Muscle layer of duodenum (tissue), 2 donors: ENCODE data around the gene KRTAP5-7.

Experiments
- H3K27ac ChIP-seq: one replicate; pipeline ENCODE4 v1.7.0; 2013; ENCODE audit warnings: mild to moderate bottlenecking, low read length
- H3K27me3 ChIP-seq: one replicate; pipeline ENCODE4 v1.7.0; 2013; ENCODE audit warnings: low read depth, mild to moderate bottlenecking, control low read depth, low read length
- H3K36me3 ChIP-seq, 2 donors: one replicate each; pipeline ENCODE4 v1.7.0; 2013; ENCODE audit warnings: low read length in 2 of 2, control low read depth in 1 of 2, mild to moderate bottlenecking in 1 of 2; ENCODE audit not compliant: insufficient read depth in 2 of 2, control insufficient read depth in 1 of 2
- H3K4me1 ChIP-seq, 2 donors: one replicate each; pipeline ENCODE4 v1.7.0; 2013; ENCODE audit warnings: low read length in 2 of 2, mild to moderate bottlenecking in 2 of 2, control low read depth in 1 of 2, moderate library complexity in 1 of 2; ENCODE audit not compliant: insufficient read depth in 2 of 2, control insufficient read depth in 1 of 2
- H3K4me3 ChIP-seq, 2 donors: one replicate each; pipeline ENCODE4 v1.7.0; 2013; ENCODE audit warnings: low read length in 2 of 2, low read depth in 1 of 2, mild to moderate bottlenecking in 1 of 2
- H3K9me3 ChIP-seq, 2 donors: one replicate each; pipeline ENCODE4 v1.7.0; 2013; ENCODE audit warnings: low read length in 2 of 2, control low read depth in 1 of 2, mild to moderate bottlenecking in 1 of 2; ENCODE audit not compliant: control insufficient read depth in 1 of 2
- donor health status: healthy.

The KRTAP5-7 gene

DNA sequence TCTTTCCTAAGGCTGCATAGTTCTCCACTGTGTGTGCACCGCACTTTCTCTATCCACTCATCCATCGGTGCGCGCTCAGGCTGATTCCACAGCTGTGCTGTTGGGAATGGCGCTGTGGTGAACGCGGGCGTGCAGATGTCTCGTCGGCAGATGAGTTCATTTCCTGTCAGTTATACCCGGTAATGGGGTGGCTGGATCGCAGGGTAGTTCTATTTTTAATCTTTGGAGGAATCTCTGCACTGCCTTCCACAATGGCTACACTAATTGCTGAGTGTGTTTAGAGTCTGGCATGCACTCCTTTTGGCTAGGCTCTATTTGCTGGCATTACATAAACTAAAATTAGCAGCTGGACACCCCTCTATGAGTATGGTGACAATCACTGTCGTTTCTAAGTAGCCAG, 27.9 kb upstream of the KRTAP5-7 start:
- Histone ChIP-seq H3K27me3 (no peaks in the 10 kb centered on the region), H3K36me3 (peaks cover 55 to 84% of the 10 kb centered on the region in 2 donors), H3K27ac (no peak overlapping the region), H3K9me3 (no peaks in the 10 kb centered on the region), H3K4me3 (no peak overlapping the region), H3K4me1 (no peaks in the 10 kb centered on the region)

- no peak overlapping the region for H3K27ac ChIP-seq
- H3K27me3 ChIP-seq: no peaks in the 10 kb centered on the region
- no peaks in the 10 kb centered on the region for H3K9me3 ChIP-seq
- no peaks in the 10 kb centered on the region for H3K4me1 ChIP-seq
- peaks cover 56 to 84% of the 10 kb centered on the region in 2 donors for H3K36me3 ChIP-seq
- no peak overlapping the region for H3K4me3 ChIP-seq
Observed at GRCh38 chr11:71499546-71499945, 27.5 kb upstream of the KRTAP5-7 start.

DNA sequence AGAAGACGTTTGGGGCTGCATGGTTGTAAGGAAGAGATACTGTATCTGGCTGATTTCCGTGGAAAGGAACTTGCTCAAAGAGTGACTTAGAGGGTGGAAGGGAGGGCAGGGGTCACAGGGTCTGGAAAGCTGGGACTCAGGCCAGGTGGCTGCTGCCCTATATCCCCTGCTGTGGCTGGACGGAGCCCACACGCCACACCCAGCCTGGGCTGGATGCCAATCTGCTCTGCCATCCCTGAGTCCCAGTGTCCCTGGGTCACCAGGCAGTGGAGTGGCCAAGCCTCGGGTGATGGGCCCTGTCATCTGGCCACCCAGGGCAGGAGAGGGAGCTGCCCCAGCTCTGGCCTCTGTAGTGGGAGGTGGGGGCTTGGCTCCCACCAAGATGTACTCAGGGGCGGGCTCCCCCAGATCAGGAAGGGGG, 26.5 kb upstream of the KRTAP5-7 start:
- Histone ChIP-seq H3K9me3 (no peaks in the 10 kb centered on the region), H3K4me3 (no peak overlapping the region), H3K36me3 (peaks cover 49 to 79% of the 10 kb centered on the region in 2 donors), H3K4me1 (no peaks in the 10 kb centered on the region), H3K27ac (no peak overlapping the region), H3K27me3 (no peaks in the 10 kb centered on the region)

DNA sequence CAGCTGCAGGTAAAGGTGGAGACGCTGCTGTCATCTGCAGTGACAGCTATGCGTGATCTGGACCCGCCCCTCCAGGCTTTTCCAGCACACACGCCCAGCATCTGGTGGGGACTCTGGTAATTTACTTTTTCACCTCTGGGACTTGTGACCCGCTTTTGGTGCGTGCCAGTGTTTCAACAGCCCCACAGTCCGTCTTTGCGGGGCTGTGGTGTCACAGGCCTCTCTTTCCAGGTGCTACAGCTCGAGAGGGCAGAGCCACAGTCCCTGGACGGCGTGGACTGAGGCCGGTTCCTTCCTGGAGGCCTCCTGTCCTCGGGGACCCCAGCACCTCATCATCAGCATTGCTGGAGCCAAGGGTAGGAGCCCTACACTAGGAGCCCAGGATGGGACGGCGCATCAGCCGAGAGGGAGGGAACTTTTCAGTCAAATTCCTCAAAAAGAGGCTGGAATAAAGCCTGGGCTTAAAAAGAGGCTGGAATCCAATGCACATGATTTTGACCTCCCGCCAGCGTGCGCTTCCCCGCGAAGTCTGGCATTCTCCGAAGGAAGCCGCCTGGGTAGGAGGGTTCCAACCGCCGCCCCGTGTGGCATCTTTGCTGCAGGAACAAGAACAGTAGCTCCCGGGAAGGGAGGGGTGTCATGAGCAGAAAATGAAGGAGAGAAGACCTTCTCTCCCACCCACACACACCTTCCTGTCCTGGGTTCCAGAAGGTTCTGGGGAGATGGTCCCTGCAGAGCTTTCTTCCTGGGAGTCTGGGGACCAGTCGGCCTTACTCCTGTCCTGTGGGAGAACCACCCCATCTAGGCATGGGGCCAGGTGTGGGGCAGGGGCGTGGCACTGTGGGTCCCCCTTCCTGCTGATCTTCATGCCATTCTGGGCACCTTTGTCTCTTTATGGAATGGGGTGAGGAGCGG, 25.7 kb upstream of the KRTAP5-7 start:
- H3K27me3 ChIP-seq: no peaks in the 10 kb centered on the region
- no peak overlapping the region for H3K27ac ChIP-seq
- H3K4me3 ChIP-seq: no peak overlapping the region
- H3K9me3 ChIP-seq: no peaks in the 10 kb centered on the region
- no peaks in the 10 kb centered on the region for H3K4me1 ChIP-seq
- peaks cover 41 to 79% of the 10 kb centered on the region in 2 donors for H3K36me3 ChIP-seq

DNA sequence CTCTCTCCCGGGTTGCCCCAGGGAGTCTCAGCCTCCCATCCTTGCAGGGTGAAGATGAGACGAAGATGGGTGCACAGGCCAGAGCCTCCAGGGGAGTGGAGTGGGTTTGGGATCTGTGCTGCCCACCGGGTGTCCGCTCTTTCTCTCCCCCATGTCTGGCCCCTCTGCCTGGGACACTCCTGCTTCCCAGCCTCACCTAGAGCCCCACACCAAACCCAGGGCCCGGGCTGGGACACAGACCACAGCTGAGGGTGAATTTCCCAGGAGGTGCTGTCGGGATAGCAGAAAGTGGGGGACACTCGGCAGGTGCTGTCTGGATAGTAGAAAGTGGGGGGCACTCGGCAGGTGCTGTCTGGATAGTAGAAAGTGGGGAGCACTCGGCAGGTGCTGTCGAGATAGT, 25.0 kb upstream of the KRTAP5-7 start:
- H3K36me3 ChIP-seq: peaks cover 38 to 78% of the 10 kb centered on the region in 2 donors

GRCh38 chr11:71502871-71503435, 24.1 kb upstream of the KRTAP5-7 start:
- Histone ChIP-seq H3K9me3 (peaks cover 0 to 3% of the 10 kb centered on the region in 2 donors), H3K27me3 (no peaks in the 10 kb centered on the region), H3K27ac (no peak overlapping the region), H3K4me3 (no peak overlapping the region), H3K36me3 (peaks cover 29 to 71% of the 10 kb centered on the region in 2 donors), H3K4me1 (no peaks in the 10 kb centered on the region)

More for the DNA sequence above, 25.0 kb upstream of the KRTAP5-7 start:
- H3K27ac ChIP-seq: no peak overlapping the region
- H3K4me3 ChIP-seq: no peak overlapping the region
- no peaks in the 10 kb centered on the region for H3K9me3 ChIP-seq
- H3K27me3 ChIP-seq: no peaks in the 10 kb centered on the region
- no peaks in the 10 kb centered on the region for H3K4me1 ChIP-seq

DNA sequence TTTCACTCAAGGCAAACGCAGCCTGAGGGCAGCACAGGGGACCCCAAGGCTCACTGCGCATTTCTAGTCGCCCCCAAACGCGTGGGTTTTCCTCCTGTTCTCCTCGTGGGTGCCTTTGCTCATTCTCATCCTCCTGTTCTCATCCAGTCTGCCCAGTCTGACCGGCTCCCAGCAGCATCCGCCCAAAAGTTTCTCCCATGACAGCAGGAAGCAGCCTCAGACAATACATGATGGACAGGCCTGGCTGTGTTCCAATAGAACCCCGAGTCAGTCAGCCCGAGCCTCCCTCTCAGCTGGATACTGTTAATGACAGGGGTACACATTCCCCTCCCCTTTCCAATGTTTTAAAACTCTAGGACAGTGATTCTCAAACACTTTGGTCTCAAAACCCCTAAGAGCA, 22.5 kb upstream of the KRTAP5-7 start:
- Histone ChIP-seq H3K36me3 (peaks cover 17 to 55% of the 10 kb centered on the region in 2 donors), H3K9me3 (peaks cover 0 to 12% of the 10 kb centered on the region in 2 donors)

GRCh38 chr11:71505001-71505400, 22.1 kb upstream of the KRTAP5-7 start:
- H3K27me3 ChIP-seq: no peaks in the 10 kb centered on the region
- peaks cover 0 to 12% of the 10 kb centered on the region in 2 donors for H3K9me3 ChIP-seq
- H3K36me3 ChIP-seq: peaks cover 15 to 50% of the 10 kb centered on the region in 2 donors
- H3K27ac ChIP-seq: no peak overlapping the region
- H3K4me1 ChIP-seq: no peaks in the 10 kb centered on the region
- H3K4me3 ChIP-seq: no peak overlapping the region

More for the DNA sequence above, 22.5 kb upstream of the KRTAP5-7 start:
- Histone ChIP-seq H3K4me3 (no peak overlapping the region), H3K4me1 (no peaks in the 10 kb centered on the region), H3K27ac (no peak overlapping the region), H3K27me3 (no peaks in the 10 kb centered on the region)

DNA sequence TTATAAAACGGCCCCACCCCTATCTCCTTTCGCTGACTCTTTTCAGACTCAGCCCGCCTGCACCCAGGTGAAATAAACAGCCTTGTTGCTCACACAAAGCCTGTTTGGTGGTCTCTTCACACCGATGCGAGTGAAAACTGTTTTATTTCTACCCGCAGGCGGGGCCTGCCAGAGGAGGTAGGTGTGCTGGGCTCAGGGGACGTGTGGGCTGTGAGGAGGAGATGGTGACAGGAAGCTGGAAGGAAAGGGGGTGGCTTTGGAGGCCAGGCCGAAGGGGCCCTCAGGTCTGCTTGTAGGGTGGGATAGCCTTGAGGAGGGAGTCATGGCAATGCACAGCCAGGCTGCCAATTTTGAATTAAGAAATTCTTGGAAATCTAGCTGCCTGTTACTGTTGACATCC, 21.3 kb upstream of the KRTAP5-7 start:
- no peaks in the 10 kb centered on the region for H3K4me1 ChIP-seq
- peaks cover 4 to 19% of the 10 kb centered on the region in 2 donors for H3K9me3 ChIP-seq
- no peaks in the 10 kb centered on the region for H3K27me3 ChIP-seq
- H3K4me3 ChIP-seq: no peak overlapping the region
- H3K27ac ChIP-seq: no peak overlapping the region
- H3K36me3 ChIP-seq: peaks cover 11 to 42% of the 10 kb centered on the region in 2 donors

DNA sequence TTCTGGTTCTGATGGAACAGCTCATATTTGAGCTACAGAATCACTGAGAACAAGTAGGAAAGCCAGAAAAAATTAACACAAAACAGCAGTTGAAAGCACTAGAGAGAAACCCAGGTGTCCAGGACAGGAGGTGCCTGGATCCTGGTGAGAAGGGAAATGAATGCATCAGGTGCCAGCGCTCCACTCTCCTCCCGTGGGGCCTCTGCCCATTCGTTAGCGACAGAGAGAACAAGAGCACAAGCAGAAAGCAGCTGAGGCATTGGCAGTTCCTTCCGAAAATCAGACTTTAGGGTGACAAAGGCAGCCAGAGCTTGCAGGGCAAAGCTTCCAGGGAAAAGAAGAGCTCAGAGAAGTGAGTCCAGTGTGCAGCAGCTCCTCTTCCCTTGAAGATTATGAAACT, 20.0 kb upstream of the KRTAP5-7 start:
- Histone ChIP-seq H3K4me3 (no peak overlapping the region), H3K27ac (no peak overlapping the region), H3K27me3 (no peaks in the 10 kb centered on the region), H3K4me1 (no peaks in the 10 kb centered on the region), H3K36me3 (peaks cover 6 to 29% of the 10 kb centered on the region in 2 donors), H3K9me3 (peaks cover 5 to 19% of the 10 kb centered on the region in 2 donors)

DNA sequence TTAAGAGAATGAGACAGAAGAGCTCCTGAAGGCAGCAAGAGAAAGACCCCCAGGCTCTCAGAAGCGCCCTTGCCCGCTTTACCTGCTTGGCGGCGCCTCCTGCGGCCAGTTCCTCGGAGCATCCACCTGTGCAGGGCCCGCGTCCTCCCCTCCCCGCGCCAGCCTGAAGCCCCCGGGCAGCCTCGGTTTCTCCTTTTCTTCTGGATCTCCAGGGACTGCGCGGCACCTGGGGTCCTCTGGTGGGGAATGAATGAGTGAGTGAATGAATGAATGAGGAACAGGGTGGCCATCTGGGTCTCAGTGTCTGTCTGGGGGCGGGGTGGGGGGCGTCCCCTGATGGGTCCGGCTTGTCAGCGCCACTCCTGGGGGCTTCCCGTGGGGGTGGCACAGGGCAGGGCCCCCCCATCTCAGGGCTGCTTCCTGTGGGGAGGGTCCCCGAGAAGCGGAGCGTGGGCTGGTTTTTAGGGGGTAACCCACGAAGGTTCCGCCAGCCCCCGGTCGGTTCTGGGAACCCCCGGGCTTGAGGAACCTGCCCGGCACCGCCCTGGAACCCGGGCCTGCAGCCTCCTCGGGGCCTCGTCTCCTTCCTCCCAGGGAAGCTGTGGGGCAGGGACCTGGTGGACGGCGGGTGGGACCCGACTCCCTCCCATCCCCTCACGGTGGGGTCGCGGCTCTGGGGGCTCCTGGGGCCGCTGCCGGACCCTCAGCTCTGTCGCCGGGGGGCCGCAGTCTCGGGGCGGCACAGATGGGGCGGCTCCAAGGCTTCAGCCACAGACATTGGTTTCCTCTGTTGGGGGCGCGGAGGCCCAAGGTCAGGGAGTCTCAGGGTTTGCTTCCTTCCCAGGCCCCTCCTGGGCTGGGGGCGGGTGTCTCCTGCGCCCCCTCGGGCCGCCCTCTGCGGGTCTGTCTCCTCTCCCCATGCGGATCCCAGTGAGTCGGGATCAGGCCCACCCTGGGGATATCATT, 8.3 kb upstream of the KRTAP5-7 start:
- Histone ChIP-seq H3K27ac (no peak overlapping the region), H3K36me3 (no peaks in the 10 kb centered on the region), H3K4me1 (no peaks in the 10 kb centered on the region), H3K9me3 (no peaks in the 10 kb centered on the region), H3K27me3 (no peaks in the 10 kb centered on the region), H3K4me3 (no peak overlapping the region)
